Medulla oblongata (tissue), 1 donor: ENCODE results near the gene LRRC56.
"Not testable (repeated sequence)": the region's sequence is repeated elsewhere in the genome, so short reads cannot be mapped to it uniquely, and the experiment has no call there.

Experiments used
- DNase-seq: peaks from one replicate; pipeline ENCODE4 v3.0.0-alpha.2; 2015; ENCODE audit errors: extremely low spot score

The LRRC56 gene

DNA sequence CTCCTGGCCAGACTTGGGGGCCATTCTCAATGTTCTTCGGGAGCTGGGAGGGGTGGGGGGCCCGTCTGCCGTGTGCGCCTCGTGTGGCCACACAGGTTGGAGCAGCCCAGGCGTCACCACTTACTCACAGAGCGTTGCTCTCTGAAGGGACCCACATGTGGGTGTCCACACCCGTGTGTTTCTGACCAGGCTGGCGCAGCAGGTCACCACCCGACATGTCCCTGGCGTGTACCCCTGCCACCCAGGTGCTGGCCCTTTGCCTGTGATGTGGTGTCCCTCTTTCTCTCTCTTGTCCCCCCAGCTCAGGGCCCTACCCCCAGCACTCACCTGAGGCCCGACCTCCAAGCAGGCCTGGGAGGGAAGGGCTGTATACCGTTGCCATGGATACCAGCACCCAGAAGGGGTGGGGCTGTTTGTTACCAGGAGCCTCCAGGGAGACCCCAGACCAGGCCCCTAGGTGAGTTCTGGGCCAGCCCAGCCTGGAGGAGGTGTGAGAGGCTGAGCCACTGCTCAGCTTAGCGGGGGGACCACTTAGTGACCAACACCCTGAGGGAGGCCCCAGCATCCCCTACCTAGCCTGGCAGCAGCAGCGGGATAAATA lies 21.8 kb downstream of the LRRC56 start:
- no peak for DNase-seq

DNA sequence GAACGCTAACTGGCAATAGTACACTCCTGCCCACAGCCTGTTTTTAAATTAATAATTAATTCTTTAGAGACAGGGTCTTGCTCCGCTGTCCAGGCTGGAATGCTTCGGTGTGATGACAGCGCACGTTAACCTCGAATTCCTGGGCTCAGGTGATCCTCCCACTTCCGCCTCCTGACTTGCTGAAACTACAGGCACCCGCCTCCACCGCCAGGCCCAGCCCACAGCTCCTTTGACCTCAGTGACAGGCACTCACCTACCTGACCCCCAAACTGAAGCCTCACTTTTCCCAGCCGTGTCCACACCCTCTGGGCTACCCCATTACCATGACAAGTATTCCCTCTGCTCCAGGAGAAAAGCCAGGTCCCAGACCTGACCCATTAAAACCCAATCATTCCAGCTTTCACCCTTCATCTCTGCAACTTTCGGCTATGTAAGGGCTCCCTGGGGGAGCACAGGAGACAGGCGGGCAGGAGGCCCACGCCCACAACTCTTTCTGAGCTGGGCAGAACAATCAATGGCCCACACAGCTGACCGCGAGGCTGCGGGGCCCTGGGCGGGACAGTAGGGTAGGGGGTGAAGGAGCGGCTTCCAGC lies 22.5 kb downstream of the LRRC56 start:
- DNase-seq, result no peak

DNA sequence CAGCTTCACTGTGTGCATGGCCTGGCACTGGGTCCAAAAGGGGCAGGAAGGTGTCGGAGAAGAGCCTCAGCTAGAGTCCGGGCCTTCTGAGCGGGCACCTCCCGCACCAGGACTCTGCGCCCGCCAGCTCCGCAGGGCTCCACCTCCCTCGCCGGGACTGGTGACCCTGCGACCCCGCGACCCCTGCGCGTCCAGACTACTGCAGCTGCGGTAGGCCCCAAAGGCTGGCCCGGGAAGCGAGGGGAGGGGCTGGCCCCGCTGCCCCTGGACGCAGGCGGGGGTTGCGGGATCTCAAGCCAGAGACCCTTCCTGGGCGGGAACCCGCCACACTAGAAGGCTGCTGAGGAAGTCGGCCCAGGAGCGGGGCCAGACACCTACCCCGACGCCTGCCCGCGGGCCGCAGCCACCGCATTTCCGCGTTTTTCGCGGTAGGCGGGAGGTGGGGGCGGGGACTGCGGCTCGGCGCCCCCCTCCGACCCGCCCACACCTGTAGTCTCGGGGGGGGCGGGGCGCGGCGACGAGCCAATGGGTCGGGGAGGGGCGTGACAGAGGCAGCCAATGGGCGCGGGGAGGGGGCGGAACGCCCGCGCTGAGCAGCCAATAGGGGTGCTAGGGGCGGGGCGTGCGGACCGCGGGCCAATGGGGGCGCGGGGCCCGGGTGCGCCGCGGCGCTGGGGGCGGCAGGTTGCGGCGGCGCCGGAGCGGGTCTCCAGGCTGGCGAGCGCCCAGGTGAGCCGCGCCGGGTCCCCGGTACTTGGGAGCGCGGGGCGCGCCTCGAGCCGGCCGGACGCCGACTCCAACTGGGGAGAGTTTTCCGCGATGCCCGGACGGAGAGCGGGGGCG lies 23.2 kb downstream of the LRRC56 start, which contains the start of the genes LMNTD2 and RASSF7:
Gene LMNTD2 (minus strand): TSS at position 434 of the 843 bp plus-strand sequence. CDS start 22 bp downstream, at position 412.
Gene RASSF7 (plus strand): TSS at position 666 of the 843 bp plus-strand sequence. CDS start 799 bp downstream, outside the sequence.
- peak; percentile 85 for DNase-seq

DNA sequence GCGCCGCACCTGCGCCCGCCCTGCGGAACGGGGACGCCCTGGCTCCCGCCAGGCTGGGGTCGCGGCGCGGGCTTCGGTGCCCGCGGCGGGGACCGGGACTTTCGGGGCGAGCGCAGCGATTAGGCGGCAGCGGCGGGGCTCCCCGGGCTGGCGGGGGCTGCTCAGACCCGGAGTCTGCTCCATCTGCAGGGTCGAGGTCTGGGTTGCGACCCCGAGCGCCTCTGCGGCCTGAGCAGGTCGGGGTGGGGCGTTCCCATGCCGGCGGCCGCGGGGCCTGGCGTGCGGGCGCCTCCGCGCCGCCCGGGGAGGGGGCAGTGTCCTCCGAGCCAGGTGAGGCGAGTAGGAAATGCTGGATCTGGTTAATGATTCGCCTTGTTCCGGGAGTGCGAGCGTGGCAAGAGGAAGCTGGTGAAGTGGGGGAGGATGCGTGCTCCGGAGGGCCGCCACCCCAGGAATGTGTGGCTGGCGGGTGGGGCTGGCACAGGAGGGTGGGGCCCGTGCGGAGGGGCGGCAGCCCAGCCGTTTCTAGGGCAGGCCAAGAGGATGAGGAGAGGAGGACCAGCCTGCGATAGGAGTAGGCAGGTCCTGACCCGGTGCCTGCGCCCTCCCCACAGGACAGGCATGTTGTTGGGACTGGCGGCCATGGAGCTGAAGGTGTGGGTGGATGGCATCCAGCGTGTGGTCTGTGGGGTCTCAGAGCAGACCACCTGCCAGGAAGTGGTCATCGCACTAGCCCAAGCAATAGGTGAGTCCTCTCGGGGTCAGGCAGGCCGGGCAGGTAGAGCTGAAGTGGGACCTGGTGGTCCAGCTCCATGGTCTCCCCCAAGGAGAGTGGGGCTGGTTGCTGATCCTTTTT lies 24.0 kb downstream of the LRRC56 start:
- DNase-seq, result no peak

DNA sequence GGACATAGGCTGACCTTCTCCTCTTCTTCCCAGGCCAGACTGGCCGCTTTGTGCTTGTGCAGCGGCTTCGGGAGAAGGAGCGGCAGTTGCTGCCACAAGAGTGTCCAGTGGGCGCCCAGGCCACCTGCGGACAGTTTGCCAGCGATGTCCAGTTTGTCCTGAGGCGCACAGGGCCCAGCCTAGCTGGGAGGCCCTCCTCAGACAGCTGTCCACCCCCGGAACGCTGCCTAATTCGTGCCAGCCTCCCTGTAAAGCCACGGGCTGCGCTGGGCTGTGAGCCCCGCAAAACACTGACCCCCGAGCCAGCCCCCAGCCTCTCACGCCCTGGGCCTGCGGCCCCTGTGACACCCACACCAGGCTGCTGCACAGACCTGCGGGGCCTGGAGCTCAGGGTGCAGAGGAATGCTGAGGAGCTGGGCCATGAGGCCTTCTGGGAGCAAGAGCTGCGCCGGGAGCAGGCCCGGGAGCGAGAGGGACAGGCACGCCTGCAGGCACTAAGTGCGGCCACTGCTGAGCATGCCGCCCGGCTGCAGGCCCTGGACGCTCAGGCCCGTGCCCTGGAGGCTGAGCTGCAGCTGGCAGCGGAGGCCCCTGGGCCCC lies 24.8 kb downstream of the LRRC56 start:
- no peak for DNase-seq

DNA sequence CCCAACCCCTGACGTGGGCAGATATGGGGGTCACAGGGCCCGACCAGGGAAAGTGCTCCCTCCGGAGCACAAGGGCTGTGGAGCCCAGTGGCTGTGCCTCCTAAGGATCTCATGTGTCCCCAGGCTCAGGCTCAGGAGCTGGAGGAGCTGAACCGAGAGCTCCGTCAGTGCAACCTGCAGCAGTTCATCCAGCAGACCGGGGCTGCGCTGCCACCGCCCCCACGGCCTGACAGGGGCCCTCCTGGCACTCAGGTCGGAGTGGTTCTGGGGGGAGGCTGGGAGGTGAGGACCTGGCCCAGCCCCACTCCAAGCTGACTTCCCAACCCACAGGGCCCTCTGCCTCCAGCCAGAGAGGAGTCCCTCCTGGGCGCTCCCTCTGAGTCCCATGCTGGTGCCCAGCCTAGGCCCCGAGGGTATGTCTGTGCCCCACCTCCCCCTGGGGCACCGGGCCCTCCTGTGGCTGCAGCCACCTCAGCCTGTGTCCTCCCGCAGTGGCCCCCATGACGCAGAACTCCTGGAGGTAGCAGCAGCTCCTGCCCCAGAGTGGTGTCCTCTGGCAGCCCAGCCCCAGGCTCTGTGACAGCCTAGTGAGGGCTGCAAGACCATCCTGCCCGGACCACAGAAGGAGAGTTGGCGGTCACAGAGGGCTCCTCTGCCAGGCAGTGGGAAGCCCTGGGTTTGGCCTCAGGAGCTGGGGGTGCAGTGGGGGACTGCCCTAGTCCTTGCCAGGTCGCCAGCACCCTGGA lies 25.9 kb downstream of the LRRC56 start:
- no peak for DNase-seq

DNA sequence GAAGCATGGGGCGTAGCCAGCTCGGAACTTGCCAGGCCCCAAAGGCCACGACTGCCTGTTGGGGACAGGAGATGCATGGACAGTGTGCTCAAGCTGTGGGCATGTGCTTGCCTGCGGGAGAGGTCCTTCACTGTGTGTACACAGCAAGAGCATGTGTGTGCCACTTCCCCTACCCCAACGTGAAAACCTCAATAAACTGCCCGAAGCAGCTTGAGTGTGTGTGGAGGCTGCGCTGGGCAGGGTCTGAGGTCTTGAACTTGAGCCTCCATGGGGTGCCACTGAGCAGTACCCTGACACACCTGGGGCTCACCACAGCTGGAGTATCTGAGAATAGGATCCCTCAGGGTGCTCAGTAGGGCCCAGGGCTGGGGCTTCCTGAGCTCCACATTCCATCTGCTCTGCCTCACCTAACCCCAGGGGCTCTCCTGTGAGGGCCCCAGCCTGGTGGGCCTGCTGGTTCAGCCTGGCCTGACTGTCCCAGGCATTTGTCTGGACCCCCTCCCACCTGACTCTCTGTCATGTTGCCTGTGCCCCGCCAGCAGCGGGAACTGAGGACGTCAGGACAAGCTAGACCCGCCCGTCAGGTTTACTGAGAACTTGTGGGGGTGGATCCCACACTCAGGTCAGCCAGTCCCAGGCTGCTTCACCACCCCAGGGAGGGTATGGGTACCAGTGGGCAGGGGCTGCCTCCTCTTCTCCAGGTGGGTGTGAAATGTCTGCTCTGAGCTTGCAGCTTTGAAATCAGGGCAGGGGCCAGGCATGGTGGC lies 26.7 kb downstream of the LRRC56 start:
- no peak for DNase-seq

DNA sequence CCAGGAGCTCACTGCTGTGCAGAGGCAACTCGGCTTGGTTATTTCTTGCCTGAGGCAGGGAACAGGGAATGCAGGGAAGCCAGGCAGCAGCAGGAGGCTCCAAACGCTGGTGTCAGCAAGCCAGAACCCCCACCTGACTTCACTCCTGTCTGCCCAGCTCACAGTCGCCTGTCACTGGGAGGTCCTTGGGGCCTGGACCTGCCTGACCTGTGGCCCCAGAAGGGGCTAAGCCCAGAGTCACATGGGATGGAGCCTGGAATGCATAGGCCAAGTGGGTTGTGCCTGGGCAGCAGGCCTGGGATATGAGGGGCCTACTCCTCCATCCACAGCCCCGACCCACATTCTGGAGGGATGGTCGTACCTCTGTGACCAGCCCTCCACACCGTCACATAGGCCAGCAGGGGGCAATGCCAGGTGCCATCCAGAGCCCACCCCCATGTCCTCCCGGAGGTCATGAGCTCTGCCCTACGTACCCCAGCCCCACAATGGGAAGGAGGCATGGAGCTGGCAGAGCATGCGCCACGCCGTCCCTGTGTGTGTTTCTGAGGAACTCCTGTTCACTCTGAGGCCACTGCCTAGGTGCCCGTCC lies 28.7 kb downstream of the LRRC56 start:
- no peak for DNase-seq

DNA sequence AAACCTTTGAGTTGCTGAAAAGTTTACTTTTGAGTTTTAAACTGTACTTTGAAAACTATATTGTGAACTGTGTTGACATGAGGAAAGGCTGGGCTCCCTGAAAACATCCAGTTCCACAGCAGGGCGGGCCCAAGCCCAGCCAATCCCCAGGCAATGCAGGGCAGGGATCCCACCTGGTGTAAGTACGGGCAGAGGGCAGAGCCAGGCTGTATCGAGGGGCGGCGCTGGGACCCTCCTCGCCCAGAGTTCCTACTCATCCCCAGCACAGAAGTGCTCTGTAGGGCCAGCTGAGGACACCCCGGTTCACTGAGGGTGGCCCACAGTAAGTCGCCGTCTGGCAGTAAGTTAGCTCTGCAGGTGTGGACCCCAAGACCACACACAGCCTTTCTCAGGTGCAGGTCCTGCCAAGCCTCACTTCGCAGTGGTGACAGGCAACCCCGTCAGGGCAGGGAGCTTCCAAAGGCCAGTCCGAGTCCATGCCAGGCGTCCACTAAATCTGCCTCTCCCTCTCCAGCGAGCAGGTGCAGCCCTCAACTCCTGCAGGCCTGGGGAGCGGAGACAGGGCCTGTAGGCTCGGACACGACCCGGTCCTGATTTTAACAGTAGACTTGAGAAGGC lies 29.8 kb downstream of the LRRC56 start:
- no peak for DNase-seq

DNA sequence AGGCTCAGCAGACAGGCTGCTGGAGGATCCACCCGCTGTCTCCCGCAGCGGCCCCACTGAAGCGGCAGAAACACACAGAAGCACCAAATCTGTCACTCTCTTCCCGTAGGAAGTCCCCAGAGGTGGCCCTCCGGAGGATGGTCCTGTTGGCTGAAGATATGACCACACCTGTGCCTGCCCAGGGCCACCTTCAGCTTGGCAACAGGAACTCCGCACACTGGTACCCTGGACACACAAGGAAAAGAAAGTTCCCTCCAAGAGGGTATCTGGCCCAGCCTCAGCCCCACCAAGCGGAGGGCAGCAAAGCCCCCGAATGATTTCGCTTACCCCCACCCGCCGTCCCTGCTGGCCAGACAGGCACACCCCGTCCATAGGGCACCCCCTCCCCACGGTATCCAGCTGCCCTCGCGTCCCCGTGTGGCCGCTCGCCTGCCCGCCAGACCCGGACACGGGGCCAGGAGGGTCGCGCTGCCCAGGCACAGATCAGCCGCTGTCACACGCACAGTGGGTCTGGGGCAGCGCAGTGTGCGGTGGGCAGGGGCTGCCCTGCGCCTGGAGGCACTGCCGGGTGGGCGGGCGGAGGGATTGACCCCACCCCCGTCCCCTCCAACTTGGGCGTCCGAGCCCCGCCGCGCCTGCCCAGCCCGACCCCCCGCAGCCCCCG lies 30.4 kb downstream of the LRRC56 start:
- no peak for DNase-seq

DNA sequence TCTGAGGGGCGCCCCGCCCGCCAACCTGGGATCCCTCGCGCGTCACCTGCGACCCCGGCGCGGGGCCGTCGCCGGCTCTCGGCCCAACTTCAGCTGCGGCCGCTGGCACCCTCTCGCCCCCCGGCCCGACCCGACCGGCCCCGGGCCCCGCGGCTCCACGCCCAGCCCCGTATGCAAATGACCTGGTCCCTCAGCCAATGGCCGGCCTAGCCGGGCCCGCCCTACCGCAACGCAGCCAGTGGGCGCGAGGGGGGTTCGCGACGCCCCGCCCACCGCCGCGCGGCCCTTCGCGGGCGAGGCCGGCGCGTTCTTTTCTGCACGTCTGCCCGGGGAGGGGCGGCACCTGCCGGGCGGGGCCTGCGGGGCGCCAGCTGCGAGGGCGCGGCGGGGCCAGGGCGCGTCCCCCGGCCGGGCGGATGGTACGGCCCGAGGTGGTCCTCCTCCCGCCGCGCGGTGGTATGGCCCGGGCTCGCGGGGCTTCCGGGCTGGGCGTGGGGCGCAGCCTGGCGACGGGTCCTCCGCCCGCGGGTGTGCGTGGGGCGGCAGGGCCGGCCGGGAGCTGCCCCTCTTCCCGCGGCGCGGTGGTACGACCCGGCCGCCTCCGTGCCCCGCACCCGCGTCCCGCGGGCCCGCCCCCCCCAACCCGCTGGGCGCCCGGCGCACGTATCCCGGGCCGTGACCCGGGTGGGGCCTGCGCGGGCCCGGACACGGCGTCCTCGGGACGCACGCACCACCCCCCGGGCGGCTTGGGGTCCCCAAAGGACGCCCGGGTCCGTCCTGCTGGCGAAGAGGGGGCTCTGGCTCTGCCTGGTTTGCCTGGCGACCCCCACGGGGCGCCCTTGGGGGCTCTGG lies 31.2 kb downstream of the LRRC56 start:
- peak; percentile 93 for DNase-seq

DNA sequence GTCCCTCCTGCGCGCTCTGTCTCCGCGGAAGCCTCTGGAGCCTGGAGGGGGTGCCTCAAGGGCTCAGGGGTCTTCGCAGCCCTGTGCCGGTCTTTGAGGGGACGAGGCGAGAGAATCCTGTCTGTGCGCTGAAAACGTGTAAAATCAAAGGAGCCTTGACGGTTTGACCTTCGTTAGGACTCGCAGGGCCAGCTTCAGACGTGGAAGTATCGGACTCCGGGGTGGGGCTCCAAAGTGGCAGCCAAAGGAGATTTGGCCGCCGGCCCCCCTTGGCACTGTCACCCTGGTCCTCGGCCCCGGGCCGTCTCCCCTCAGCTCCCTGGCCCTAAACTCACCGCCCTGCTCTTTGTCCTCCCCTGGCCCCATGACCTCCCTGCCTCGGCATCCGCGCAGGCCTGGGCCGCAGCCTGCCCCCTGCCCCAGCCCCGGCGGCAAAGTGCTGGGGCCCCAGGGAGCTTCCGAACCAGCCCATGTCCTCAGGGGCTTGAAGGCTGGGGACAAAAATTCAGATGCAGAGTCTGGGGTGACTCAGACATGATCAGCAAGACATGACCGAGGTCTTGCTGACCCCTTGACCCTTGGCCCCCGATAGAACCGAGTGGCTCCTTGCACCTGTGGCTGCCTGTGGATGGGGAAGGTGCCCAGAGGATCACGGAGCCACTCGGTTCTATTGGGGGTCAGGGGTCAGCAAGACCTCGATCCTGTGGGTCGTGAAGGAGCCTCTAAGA lies 32.0 kb downstream of the LRRC56 start:
- no peak for DNase-seq

DNA sequence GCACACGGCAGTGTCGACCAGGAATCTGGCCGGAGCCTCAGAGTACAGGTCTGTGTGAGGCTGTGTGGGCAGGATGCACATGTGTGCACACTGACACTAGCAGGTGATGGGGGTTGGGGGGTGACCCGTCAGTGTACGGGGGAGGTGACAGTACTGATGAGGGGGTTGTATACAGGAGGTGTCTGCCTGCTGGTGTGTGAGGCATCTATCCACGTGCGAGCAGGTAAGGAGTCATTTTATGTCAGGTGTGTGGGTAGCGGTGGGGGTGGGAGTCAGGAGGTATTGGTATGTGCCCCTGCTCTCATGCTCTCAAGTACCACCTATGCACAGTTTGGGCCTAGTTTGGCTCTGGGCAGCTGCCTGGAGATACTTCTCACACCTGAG lies 34.5 kb downstream of the LRRC56 start:
- no peak for DNase-seq

DNA sequence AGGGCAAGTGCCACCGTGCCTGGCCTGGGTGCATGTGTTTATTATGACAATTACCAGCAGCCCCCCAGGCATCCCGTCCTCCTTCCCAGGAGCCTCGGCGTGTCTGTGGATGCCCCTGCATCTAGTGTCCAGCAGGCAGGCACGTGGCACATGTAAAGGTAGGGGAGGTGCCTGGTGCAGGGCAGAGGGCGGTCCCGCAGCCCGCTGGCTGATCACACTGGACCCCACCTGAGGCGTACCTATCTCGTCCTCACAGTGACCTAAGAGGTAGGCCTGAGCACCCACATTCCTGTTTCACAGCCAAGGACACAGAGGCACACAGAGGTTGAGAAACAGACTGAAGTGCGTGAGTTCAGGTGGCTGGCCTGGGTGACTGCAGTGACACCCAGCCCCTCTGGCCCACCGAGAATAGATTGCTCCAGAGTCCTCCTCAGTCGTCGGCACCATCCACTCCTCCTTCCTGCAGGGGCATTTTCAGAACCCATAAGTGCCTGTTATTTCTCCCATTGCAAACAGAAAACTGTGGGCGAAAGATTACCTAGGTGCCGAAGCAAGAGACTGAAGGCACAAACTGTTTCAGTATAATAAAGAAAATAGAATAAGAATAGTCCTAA lies 35.9 kb downstream of the LRRC56 start:
- DNase-seq, result no peak

DNA sequence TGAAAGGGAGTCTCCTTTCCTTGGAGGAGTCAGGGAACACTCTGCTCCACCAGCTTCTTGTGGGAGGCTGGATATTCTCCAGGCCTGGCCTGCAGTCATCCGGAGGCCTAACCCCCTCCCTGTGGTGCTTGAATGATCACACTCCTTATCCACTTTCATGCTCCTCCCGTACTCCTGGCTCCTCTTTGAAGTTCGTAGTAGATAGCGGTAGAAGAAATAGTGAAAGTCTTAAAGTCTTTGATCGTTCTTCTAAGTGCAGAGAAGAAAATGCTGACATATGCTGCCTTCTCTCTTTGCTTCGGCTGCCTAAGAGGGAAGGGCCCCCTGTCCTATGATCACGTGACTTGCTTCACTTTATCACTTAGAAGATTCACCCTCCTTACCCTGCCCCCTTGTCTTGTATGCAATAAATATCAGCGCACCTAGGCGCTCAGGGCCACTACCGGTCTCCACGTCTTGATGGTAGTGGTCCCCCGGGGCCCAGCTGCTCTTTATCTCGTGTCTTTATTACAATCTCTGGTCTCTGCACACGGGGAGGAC lies 36.8 kb downstream of the LRRC56 start:
- not testable (repeated sequence) for DNase-seq

DNA sequence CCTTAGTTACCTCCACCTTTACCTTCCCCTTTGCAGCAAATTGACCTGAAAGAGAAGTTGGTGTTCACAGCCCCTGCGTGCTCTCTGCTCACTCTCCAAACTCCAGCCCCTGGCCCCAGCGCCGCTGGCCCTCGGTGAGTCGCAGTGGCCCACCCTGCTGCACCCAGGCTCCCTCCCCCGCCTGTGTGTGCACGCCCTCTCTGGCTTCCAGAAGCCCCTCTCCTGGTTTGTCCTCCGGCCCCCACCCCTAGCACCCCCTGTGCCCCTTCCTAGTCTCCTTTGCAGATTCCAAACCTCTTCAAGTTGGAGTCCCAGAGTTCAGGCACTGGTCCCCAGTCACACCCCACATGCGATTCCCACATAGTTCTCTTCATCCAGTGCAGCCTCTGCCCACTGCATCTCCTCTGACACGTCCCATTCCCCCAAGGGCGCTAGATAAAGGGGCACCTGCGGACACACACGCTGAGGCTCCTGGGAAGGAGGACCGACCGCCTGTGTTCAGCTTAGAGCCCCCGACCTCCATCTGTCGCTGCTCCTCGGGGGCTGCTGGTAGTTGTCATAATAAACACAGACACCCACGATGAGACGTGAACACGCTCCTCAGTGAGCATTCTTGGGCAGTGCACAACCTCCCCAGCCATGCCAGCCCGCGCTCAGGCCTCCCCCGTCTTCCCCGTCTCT lies 37.4 kb downstream of the LRRC56 start:
- DNase-seq, result no peak
